DMS153 treated with DMSO at 0.1 percent for 48 hours (cell line): ENCODE results near the gene EFCAB11.

Experiments used
- DNase-seq: peaks from one replicate; lab custom pipeline; 2025; ENCODE audit not compliant: unreplicated experiment; lab: John Stamatoyannopoulos, UW

Gene EFCAB11

DNA sequence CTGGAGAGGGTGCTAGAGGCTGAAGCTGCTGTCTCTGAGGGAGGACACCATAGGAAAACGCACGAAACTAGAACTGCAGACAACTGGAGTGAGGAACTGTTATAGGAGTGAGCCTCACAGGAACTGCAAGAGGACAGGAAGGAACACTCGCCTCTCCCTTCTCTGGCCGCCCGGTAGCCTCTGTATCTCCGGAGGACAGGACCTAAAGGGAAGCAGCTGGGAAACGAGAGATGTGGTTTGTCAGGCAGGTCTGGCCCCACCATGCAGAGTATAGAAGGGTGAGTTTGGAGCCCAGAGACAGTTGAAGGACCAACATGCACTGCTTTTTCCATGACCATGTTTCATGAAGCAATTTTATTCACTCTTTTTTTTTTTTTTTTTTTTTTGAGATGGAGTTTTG is 127.3 kb downstream of the EFCAB11 start:
- no peak for DNase-seq

DNA sequence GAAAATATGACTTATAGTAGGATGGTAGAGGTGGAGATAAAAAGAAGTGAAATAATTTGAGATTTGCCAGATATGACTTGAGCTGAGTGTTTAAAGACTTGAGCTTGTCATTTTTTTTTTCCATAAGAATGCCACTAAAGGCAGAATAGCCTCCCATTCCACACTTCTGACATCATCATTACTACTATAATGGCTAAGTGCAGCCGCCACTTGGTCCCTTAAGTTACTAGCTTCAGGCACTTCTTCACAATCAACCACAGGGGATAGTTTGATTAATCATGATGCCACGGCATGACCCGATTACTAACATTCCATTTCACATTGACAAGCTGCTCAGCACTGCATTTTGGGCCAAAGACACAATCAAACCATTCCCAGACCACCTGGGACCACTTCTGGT is 127.9 kb downstream of the EFCAB11 start:
- no peak for DNase-seq

GRCh38 chr14:89823743-89824142 is 130.8 kb downstream of the EFCAB11 start:
- DNase-seq, result no peak

GRCh38 chr14:89814126-89814525 is 140.4 kb downstream of the EFCAB11 start:
- DNase-seq, result no peak

DNA sequence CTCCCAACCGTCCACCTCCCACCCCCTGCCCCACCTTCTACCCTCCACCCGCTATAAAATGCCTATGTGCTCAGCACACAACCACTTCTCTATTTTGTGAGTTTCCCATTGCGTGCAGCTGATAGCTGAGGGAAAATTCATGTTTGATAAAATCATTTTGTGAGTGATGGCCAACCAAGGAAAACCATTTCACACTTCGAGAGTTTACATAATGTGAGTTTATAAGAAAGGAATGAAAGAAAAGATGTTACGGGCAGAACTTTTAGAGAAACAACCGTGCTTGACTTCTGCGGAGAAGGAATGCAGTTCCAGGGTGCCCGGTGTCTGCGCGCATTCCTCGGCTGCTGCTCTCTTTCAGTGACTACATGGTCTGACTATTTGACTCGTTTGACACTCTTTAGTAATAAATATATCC is 140.9 kb downstream of the EFCAB11 start:
- no peak for DNase-seq

- DNase-seq, result no peak
Measured at GRCh38 chr14:89811954-89812575, 142.5 kb downstream of the EFCAB11 start.

- DNase-seq, result no peak
Measured at GRCh38 chr14:89810101-89810500, 144.4 kb downstream of the EFCAB11 start.

DNA sequence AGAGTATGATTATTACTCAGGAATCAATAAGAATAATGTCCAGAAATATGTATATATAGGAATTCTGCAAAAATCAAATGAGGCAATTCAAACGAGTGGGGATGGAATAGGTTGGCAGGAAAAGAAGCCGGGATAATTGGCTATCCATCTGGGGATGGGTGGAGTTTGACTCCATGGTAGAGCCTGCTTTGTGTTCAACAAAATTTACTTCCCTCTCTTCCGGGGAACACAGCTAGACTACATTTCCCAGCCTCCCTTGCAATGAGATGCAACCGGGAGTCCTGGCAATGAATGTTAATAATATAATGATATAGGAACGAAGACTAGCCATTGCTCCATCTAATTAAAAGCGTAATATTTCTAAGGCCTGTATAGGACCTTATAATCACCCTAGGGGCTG is 146.6 kb downstream of the EFCAB11 start:
- no peak for DNase-seq

- no peak for DNase-seq
Measured at GRCh38 chr14:89807151-89807550, 147.4 kb downstream of the EFCAB11 start.

GRCh38 chr14:89806451-89806850 is 148.1 kb downstream of the EFCAB11 start:
- no peak for DNase-seq

DNA sequence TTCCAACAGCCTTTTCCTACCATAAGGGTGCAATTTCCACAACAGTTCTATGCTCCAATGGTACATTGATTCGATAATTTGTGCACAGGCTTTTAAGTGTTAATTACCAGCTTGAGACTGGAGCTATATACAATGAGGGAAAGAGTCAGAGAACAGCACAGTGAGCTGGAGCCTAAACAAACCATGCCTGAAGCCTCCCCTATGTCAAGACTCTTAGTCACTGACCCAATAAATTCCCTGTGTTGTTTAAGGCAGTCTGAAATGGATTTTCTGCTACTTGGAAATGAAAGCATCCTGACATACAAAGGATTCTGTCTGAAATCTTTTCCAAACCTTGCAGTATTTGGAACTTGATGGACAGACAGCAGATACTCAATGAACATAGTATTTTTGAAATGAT is 149.0 kb downstream of the EFCAB11 start:
- DNase-seq, result no peak

DNA sequence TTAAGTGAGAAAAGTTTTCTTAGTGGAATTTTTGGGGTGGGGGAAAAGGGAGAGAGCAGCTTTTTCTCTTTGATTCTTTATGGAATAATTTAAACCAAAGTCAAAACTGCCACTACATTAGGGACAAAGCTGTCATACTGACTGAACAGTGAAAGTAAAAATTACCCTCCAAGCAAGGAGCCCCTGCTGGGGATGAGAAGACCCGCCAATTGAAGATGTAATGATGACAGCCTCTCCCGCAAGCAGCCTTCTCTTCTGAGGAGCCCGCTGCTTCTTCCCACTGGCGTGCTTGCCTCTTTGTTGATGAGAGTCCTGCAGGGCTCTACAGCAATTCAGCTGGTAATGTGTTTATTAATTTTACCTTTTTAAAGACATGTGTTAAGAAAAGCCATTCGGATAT is 151.0 kb downstream of the EFCAB11 start:
- DNase-seq, result no peak

DNA sequence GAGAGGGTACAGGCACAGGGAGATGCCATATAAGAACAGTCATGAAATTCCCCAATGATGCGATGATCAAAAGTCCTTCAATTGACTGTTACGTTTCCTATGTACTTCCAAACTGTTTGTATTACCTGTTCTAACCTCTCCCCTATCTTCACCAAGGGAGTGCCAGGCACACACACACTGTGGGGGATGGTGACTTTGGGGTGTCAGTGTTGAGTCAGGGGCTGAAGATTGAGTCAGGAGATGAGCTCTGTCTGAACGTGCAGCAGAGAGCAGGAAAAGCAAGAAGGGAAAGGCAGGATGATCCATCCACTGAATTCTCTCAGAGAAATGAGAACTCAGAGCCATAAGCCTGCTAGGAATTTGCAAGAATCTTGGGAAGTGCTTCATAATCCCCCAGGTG is 153.4 kb downstream of the EFCAB11 start:
- DNase-seq, result no peak

DNA sequence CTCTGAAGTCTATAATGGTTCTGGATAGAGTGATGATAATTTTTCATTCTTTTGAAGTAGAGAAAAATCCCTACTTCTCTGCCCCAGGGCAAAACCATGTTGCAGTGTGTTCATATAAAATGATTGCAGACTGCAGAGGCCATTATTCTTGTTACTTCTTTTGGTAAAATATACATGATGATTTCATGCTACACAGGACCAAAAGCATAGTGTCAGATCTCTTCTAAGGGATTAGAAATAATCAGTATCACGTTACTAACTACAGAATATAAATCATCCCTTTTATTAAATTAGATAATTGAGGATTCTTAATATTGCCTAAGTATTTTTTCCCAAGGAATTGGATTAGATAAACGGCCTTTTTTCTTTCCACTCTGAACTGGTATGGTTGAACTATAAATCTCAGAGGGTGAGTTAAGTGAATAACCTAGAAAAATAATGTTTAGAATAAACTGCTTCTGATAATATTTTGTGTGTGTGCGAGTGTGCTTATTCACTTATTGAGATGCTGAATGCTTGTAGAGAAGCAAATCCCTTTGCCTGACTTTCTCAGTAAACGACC is 156.2 kb downstream of the EFCAB11 start:
- DNase-seq, result no peak

GRCh38 chr14:89797148-89797547 is 157.4 kb downstream of the EFCAB11 start:
- DNase-seq, result no peak

GRCh38 chr14:89794096-89794495 is 160.4 kb downstream of the EFCAB11 start:
- no peak for DNase-seq

DNA sequence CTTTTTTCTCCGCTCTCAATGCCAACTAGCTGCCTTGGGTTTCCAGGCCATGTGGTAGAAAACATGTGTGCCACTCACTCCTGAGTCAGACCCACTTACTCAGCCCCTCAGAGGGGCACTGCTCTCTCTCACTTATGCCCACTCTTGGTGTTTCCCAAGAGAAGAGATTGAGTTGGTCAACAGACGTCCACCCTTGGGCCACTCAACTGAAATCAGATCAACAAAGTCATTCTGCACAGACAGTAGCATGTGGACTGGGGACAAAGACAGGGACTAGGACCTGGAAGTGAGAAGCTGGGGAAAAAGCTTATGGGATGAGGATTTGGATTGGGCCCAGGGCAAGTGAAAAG is 161.2 kb downstream of the EFCAB11 start:
- DNase-seq, result no peak

- DNase-seq, result no peak
Measured at GRCh38 chr14:89792489-89793366, 161.8 kb downstream of the EFCAB11 start.

DNA sequence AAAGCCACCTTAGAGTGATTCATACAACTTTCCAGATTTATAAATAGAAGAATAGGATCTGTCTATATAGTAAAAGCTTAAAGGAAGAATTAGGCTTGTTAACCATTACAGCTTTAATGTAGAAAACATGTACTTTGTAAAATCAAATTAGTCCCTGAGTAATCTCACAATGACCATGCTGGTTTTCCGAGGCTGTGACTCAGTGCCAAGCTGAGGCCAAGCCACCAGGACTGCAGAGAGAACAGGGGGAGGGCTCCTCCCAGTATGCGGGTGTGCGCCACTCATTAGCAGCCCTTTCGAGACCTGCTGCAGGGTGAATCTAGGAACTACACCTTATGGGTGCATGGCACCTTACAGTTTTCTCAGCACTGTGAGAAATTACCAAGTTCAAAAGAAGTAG is 167.0 kb downstream of the EFCAB11 start:
- no peak for DNase-seq

- no peak for DNase-seq
Measured at GRCh38 chr14:89781046-89781445, 173.5 kb downstream of the EFCAB11 start.

DNA sequence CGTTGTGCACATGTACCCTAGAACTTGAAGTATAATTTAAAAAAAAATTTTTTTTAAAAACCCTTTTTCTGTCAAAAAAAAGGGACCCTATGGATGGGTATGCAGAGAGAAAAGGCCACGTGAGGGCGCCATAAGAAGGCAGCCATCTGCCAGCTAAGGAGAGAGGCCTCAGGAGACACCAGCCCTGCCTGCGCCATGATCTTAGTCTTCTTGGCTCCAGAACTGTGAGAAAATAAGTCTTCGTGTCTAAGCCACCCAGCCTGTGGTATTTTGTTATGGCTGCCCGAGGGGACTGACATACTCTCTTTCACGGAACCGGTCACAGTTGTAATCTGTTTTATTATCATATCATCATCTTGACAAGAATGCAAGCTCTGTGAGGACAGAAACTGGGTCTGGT is 174.8 kb downstream of the EFCAB11 start:
- DNase-seq, result no peak

GRCh38 chr14:89775946-89776345 is 178.6 kb downstream of the EFCAB11 start:
- no peak for DNase-seq
